Retina (tissue), 1 donor: ENCODE data around the gene S1PR4.

Experiments used
- DNase-seq: peaks from one replicate; pipeline ENCODE4 v3.0.0-alpha.2; 2016

S1PR4 gene, protein sequence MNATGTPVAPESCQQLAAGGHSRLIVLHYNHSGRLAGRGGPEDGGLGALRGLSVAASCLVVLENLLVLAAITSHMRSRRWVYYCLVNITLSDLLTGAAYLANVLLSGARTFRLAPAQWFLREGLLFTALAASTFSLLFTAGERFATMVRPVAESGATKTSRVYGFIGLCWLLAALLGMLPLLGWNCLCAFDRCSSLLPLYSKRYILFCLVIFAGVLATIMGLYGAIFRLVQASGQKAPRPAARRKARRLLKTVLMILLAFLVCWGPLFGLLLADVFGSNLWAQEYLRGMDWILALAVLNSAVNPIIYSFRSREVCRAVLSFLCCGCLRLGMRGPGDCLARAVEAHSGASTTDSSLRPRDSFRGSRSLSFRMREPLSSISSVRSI

DNA sequence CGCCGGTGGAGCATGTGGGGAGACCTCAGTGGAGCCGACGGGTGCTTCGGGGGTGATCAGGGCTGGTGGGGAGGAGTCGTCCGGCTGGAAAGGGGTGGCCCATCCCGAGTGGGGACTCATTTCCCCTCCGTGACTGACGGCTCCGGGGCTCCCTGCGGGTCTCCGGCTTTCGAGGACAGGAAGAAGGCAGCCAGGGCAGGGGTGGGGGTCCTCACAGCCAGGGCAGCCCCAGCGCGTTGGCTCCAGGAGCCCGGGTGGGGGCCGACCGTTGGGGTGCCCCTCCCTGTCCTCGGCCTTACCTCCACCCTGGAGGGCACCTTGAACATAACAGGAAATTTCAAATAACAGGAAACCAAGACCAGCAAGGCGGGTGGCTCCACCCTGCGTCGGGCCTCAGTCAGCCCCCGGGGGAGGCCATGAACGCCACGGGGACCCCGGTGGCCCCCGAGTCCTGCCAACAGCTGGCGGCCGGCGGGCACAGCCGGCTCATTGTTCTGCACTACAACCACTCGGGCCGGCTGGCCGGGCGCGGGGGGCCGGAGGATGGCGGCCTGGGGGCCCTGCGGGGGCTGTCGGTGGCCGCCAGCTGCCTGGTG, at the start of gene S1PR4:
Gene S1PR4, plus strand, starts transcription at position 393 of the 596 bp plus-strand sequence. Its CDS starts 24 bp downstream, at position 417.
- DNase-seq, result no peak

DNA sequence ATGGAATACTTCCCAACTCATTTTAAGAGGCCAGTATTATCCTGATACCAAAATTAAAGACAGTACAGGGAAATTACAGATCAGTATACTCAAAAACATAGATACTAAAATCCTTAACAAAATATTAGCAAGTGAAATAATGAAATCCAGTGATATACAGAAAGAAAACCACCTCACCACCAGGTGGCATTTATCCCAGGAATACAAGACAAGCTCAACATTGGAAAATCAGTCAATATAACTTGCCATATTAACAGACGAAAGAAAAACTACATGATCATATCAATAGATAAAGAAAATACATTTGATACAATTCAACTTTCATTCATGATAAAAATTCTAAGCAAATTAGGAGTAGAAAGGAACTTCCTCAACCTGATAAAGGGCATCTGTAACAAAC, 49.5 kb upstream of the S1PR4 start:
- no peak for DNase-seq

DNA sequence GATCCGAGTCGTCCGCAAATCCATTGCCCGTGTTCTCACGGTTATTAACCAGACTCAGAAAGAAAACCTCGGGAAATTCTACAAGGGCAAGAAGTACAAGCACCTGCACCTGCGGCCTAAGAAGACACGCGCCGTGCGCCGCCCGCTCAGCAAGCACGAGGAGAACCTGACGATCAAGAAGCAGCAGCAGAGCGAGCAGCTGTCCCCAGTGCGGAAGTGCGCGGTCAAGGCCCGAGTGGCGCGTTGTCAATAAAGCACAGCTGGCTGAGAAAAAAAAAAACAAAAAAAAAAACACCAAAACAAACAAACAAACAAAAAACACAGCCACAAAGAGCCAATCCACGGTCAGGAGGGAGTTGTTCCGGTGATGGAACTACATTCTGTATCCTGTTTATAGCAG, 47.4 kb upstream of the S1PR4 start:
- DNase-seq, result no peak

DNA sequence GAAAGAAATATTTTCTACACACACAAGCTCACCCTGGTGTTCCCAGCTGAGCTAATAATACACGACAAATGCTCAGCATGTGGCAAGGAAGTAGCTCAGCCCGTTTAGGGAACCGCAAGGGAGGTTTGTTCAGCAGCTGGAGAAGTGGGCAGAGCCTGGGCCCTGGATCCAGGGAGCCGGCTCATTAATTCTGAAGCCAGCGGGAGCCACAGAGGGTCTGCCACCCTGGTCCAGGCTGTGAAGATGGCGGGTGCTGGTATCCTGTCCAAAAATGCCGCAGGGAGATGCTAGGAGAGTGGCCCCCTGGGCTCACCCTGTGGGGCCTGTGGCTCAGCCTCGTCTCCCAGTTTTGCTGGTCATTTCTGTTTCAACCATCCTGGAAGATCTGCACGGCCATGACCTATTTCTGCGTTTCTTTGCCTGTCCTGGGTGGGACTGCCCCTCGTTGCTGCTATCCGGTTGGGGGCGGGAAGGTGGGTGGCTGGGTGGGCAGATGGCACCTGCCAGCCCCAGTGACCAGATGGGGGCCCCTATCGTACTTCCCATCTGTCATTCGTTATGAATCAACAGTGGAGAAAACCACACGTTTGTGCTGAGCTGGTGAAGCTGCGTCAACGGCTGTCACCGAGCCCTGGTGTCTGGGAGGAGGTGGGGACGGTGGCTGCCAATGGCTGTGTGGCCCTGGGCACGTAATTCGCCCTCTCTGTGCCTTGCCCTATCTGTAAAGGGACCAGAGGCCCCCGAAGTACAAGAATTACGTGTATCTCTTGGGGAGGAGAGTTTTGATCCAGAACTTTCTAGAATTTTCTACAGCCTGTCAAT, 45.4 kb upstream of the S1PR4 start:
- DNase-seq, result peak; percentile 56

DNA sequence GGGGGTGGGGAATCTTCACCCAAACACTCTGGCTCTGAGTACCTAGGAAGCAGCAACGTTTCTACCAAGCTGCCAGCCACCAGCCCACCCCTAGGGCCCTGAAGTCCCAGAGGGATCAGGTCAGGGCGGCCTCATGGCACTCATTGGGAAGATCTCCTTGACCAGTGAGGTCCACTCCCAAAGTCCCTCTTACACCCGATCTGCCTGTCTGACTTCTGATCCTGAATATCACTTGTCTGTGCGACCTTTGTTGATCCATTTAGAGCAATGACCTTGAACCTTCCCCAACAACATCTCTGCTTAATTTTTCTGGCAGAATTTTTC, 44.8 kb upstream of the S1PR4 start:
- DNase-seq, result no peak

DNA sequence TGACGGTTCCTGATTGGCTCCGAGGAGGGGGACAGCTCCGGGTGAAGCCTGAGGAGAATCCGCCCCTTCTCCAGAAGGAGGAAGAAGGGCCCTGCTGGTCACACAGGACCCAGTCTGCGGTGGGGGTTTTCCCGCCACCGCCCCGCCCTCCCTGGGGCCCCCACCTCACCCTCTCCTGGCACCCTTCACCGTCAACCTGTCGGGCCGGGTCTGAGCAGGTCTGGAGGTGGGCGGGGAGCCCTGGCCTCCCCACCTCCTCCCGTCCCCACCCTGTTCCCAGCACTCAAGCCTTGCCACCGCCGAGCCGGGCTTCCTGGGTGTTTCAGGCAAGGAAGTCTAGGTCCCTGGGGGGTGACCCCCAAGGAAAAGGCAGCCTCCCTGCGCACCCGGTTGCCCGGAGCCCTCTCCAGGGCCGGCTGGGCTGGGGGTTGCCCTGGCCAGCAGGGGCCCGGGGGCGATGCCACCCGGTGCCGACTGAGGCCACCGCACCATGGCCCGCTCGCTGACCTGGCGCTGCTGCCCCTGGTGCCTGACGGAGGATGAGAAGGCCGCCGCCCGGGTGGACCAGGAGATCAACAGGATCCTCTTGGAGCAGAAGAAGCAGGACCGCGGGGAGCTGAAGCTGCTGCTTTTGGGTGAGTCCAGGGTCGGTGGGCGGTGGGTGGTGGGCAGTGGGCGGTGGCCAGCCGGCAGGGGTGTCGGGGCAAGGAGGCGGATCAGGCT, 42.4 kb upstream of the S1PR4 start, which contains the start of gene GNA15:
Gene GNA15, plus strand, starts transcription at position 73 of the 723 bp plus-strand sequence. Its CDS starts 418 bp downstream, at position 491.
- no peak for DNase-seq

DNA sequence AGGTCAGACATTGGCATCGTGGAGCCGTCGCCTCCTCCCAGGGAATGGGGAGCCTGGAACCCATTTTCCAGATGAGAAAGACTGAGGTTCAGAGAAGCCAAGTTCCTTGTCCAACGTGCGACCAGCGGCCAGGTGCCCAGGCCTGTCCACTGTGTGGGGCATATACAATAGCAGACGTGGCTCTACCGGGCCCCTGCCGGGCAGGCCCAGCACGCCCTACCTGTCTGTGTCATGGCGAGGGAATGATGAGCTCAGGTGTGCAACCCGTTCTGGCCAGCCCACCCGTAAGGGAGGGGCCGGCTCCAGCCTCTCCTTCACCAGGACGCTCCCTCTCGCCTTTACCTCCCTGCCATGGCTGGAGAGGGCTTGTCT, 41.9 kb upstream of the S1PR4 start:
- DNase-seq, result no peak

DNA sequence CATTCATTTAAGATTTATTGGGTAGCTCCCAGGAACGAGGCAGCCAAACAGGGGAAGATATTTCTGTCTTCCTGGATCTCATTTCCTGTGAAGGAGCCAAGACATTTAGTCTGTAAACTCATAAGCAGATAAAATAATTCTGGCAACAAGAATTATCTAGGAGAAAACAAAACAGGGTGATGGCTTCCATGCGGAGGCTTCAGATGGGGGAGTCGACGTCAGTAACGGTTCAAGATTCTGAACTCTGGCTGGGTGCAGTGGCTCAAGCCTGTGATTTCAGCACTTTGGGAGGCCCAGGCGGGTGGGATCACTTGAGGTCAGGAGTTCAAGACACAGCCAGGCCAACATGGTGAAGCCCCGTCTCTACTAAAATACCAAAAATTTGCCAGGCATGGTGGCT, 41.5 kb upstream of the S1PR4 start:
- DNase-seq, result no peak

DNA sequence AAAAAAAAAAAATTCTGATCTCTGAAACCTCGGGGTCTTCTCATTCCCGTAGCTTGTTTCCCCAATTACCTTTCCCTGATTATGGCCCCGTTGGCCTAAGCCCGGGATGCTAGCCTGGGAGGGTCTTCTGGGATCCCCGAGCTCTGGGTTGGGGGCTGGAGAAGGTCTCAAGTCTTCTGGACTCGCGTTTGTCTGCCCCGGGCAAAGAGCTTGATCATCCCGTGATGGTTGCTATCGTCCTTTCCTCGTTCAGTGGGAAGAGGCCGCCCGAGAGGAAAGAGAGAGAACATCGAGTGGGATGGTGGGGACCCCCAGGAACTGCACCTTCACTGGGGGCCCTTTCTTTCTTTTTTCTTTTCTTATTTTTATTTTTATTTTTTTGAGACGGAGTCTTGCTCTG, 40.3 kb upstream of the S1PR4 start:
- DNase-seq, result no peak

DNA sequence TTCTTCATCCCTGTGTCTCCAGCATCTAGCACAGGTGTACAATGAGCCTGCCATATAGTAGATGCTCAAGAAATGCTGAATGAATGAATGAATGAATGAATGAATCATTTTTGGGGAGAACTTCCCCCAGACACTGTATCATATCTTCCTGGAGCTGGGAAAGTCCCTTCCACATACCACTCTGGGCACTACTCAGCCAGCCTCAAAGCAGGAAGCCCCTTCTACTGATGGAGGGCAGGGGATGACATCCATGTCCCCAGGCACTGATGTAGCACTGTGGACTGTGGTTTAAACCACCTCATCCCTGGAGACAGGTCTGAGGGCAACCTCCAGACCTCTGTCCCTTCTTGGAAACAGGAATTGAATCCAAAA, 37.9 kb upstream of the S1PR4 start:
- DNase-seq, result no peak

DNA sequence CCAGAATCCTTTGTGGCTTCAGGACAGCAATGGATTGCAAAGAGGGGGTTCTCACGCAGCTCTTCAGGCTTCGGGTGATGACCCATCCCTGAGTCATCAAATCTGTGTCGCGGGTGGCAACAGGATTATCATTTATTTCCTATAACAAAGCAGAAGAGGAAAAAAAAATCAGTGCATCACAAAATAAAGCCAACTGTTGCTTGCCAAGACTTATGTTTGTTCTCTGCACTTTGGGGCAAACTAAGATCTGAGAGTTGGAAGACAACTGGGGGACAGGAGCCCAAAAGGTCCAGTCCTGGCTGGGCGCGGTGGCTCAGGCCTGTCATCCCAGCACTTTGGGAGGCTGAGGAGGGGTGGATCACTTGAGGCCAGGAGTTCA, 36.3 kb upstream of the S1PR4 start:
- DNase-seq, result no peak

DNA sequence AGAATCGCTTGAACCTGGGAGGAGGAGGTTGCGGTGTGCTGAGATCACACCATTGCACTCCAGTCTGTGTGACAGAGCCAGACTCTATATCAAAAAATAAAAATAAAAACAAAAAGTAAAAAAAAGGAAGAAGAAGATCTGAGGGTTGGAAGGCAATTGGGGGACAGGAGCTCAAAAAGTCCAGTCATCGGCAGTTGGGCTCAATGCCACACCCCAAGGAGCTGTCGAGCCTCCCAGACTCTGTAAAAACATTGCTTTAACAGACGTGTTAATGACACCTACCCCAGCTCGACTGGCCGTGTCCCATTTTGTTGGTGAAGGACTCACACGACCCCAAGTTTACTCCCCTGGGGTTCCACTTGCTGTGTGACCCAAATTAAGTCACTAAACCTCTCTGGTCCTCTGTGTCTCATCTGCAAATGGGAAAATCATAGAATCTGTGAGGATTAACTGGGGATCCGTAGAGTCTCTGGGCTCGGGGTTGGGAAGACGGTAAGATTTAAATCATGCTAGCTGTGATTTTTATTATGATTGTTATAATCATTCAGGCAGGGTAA, 35.7 kb upstream of the S1PR4 start:
- DNase-seq, result no peak

DNA sequence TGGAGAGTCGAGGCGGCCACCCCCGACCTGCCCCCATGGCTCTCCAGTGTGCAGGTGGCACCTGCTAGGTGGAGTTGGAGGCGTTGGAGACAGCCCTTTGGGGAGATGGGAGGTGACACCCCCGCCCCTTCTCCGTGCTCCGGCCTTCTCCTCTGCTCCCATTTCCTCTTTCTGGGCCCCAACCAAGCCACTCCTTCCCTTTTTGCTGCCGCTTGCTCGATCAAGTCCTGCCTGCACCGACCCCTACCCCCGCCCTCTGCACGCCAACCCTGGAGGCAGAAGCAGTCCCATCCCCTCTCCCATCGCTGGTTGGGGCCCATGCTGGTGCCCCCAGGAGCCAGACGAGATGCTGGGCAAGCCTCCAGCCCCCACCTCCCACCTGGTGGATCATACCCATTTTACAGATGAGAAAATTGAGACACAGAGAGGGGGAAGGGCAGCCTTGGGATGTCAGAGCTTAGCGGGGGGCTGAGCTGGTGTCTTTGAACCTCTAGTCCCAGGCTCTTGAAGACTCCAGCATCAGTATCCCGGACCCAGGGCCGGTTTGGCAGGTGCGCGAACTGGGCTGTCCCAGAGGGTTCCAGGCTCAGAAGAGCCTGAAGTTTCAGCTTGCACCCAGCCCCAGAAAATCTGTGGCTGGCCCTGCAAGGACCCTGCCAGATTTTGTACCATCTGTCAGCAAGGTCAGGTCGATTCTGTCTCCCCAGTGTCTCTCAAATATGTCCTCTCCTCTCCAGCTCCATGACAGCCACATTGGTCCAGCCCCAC, 32.5 kb upstream of the S1PR4 start:
- no peak for DNase-seq

DNA sequence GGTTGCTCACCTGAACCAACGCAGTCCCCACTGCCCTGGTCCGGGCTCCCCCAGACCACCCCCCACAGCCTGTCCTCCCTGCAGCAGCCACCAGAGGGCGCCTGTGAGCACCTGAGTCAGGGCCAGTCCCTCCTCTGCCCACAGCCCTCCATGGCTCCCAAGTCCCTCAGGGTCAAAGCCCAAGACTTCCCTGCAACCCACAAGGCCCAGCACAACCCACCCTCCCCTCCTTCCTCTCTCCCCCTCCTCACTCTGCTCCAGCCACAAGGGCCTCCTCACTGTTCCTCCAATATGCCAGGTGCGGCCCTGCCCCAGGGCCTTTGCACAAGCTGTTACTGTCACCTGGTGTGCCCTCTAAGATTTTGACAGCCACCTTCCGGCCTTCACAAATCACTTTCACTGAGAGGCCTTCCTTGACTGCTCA, 31.9 kb upstream of the S1PR4 start:
- DNase-seq, result no peak

DNA sequence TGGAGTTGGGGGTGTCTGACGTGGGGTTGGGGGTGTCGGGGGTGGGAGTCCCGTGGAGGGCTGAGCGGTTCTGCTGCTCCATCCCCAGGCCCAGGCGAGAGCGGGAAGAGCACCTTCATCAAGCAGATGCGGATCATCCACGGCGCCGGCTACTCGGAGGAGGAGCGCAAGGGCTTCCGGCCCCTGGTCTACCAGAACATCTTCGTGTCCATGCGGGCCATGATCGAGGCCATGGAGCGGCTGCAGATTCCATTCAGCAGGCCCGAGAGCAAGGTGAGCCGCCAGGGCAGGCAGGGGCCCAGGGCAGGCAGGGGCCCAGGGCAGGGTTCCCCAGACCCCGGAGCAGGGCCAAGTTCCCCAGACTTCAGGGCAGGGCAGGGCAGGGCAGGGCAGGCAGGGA, 30.1 kb upstream of the S1PR4 start:
- DNase-seq, result no peak

DNA sequence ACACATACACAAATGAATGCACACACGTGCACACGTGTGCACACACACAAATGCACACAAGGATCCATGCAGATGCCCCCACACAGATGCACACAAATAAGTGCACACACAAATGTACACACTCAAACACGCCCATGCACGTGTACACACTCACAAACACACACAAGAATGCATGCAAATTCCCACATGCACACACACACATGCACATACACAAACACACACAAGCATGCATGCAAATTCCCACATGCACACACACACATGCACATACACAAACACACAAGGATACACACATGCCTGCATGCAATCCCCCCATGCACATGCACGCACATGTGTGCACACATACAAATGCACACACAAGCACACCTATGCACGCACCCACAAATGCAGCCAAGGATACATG, 29.5 kb upstream of the S1PR4 start:
- DNase-seq, result no peak

DNA sequence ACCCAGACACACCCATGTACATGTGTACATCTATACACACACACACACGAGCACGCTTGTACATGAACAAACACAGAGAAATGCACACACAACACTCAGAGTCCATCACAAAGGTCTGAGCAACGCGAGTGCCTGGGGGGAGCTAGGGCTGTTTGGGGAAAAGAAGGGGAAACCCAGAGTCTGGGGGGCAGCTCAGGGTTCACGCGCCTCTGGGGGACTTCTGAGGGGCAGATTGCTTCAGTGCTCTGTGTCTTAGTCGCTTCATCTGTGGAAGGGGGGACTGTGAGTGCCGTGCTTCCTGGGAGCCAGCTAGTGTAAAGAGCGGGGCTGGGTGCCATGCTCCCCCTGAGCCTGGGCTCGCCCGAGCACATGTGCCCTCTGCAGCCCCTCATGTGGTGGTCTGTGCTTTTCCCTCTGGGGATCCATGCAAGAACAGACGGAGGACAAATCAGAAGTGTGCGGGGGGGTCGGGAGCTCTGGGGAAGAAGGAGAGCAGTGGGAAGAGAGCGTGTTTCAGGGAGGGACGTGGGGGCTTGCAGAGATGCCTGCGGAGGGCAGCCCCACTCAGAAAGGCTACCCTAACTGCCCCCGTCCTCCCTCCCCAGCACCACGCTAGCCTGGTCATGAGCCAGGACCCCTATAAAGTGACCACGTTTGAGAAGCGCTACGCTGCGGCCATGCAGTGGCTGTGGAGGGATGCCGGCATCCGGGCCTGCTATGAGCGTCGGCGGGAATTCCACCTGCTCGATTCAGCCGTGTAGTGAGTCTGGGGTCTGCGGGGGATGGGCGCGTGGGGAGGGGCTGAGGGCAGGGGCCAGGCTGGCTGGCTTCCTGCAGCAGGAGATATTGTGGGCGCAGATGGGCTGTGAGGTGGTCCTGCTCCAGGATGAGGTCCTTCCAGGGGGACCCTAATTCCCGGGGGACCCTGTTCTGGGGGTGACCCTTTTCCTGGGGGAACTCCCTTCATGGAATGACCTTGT, 28.8 kb upstream of the S1PR4 start:
- DNase-seq, result peak; percentile 35

DNA sequence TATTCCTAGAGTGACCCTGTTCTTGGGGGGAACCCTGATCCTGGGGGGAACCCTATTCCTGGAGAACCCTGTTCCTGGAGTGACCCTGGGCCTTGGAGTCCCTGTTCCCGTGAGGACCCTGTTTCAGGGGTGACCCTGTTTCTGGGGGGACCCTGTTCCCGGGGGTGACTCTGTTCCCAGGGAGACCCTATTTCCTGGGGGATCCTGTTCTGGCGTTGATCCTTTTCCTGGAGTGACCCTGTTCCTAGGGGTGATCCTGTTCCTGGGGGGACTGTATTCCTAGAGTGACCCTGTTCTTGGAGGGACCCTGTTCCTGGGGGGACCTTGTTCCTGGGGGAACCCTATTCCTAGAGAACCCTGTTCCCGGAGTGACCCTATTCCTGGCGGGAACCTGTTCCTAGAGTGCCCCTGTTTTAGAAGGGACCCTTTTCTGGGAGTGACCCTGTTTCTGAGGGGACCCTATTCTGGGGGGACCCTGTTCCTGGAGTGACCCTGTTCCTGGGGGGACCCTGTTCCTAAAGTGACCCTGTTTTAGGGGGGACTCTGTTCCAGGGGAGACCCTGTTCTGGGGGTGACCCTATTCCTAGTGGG, 27.7 kb upstream of the S1PR4 start:
- DNase-seq, result no peak

DNA sequence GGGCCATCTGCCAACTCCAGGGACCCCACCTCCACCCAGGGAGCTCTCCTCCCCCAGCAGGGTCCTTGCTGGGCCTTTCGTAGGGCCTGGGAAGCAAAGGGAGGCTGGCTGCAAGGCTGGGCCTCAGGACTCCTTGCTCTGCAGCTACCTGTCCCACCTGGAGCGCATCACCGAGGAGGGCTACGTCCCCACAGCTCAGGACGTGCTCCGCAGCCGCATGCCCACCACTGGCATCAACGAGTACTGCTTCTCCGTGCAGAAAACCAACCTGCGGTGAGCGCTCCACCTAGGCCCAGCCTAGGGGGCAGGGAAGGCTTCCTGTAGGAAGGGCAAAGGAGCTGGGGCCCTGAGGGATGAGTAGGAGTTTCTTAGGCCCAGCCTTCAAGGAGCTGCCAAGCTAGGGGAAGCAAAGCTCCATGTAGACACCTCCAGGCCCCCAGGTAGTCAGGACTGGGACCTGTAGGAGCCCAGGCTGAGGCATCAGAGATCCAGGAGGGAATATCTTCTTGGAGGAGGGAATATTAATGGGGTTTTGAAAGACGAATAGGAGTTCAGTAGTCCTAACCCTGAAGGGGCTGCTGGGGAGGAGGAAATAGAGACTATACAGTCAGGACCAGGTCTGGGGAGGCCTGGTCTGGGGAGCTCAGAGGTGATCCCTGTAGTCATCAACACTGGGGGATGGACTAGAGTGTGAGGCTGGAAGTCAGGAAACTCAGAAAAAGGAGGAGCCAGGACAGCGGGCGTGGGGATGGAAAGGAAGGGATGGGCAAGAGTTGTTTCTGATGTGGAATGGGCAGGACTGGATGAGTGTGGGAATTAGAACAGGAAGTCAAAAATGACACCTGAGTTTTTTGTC, 26.8 kb upstream of the S1PR4 start:
- no peak for DNase-seq

DNA sequence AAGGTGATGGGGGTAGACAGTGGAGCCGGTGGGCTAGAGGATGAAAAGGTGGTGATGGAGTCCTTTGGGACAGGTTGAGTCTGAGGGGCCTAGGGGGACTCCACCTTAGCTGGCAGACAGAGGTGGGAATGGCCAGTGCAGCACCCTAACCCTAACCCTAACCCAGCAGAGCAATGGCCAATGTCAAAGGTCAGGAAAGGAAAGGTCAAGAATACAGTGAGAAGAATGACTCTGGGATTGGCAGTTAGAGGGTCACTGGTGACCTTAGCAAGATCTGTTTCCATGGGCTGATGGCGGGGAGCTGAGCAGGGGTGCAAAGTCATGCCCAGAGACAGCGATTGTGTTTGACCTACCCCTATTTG, 26.2 kb upstream of the S1PR4 start:
- DNase-seq, result no peak
